GM23248 (cell line): ENCODE data around the gene GPR160. TPM values are rescaled to one million over a fixed set of nuclear protein-coding genes. Genes with fewer than 3 reads are reported as not detected.

Experiments used
- DNase-seq: peaks from one replicate; pipeline ENCODE4 v3.0.0-alpha.2; 2015
- H2AFZ ChIP-seq: fragments of 200-600 bp; sonication (generic); 2 replicates; pipeline ENCODE4 v1.6.1; 2016; ENCODE audit warnings: antibody characterized with exemption
- H3F3A ChIP-seq: fragments of 200-600 bp; sonication (generic); 2 replicates; pipeline ENCODE4 v1.6.1; 2016; ENCODE audit warnings: mild to moderate bottlenecking, antibody characterized with exemption, mixed run types; ENCODE audit not compliant: insufficient read depth
- H3K27ac ChIP-seq: fragments of 200-600 bp; sonication (generic); 2 replicates; pipeline ENCODE4 v1.5.1; 2016; ENCODE audit warnings: mild to moderate bottlenecking
- H3K27me3 ChIP-seq: fragments of 200-600 bp; sonication (generic); replicated peaks from 2 replicates; pipeline ENCODE4 v1.6.1; 2016; ENCODE audit warnings: mild to moderate bottlenecking; ENCODE audit not compliant: insufficient read depth
- H3K36me3 ChIP-seq: fragments of 200-600 bp; sonication (generic); 2 replicates; pipeline ENCODE4 v1.6.1; 2016; ENCODE audit warnings: low read depth, mild to moderate bottlenecking
- H3K4me1 ChIP-seq: fragments of 200-600 bp; sonication (generic); 2 replicates; pipeline ENCODE4 v1.6.1; 2016; ENCODE audit warnings: mild to moderate bottlenecking; ENCODE audit not compliant: insufficient read depth
- H3K4me2 ChIP-seq: fragments of 200-600 bp; sonication (generic); one replicate; pipeline ENCODE4 v1.6.1; 2016; ENCODE audit warnings: mild to moderate bottlenecking; ENCODE audit not compliant: unreplicated experiment
- H3K4me3 ChIP-seq: fragments of 200-600 bp; sonication (generic); 2 replicates; pipeline ENCODE4 v1.5.1; 2016; ENCODE audit warnings: mild to moderate bottlenecking
- H3K79me2 ChIP-seq: fragments of 200-600 bp; sonication (generic); 2 replicates; pipeline ENCODE4 v1.6.1; 2016; ENCODE audit warnings: mild to moderate bottlenecking; ENCODE audit not compliant: insufficient read depth
- H3K9ac ChIP-seq: fragments of 200-600 bp; sonication (generic); 2 replicates; pipeline ENCODE4 v1.6.1; 2016; ENCODE audit warnings: mild to moderate bottlenecking
- H3K9me2 ChIP-seq: fragments of 200-600 bp; sonication (generic); 2 replicates; pipeline ENCODE4 v1.6.1; 2016; ENCODE audit warnings: mixed run types, mild to moderate bottlenecking, moderate library complexity; ENCODE audit not compliant: insufficient read depth
- H3K9me3 ChIP-seq: fragments of 200-600 bp; sonication (generic); one replicate; pipeline ENCODE4 v1.6.1; 2017; ENCODE audit warnings: low read depth
- H4K20me1 ChIP-seq: fragments of 200-600 bp; sonication (generic); 2 replicates; pipeline ENCODE4 v1.6.0; 2016; ENCODE audit not compliant: insufficient read depth
- EZH2 ChIP-seq: fragments of 200-600 bp; sonication (generic); IDR thresholded peaks from 2 replicates; pipeline ENCODE4 v1.6.1; 2018; ENCODE audit warnings: antibody characterized with exemption, mild to moderate bottlenecking; ENCODE audit not compliant: insufficient read depth, poor library complexity, severe bottlenecking
- EZH2phosphoT487 ChIP-seq: fragments of 200-600 bp; sonication (generic); IDR thresholded peaks from 2 replicates; pipeline ENCODE4 v1.6.1; 2018; ENCODE audit warnings: antibody characterized with exemption, moderate library complexity, mild to moderate bottlenecking, low read depth; ENCODE audit not compliant: insufficient read depth
- WGBS, 2 experiments: methylation state at CpG; one replicate each; pipeline ENCODE4 v1.1.6; 2015 to 2017; ENCODE audit warnings: low lambda C conversion rate in 2 of 2, low coverage in 1 of 2; ENCODE audit errors: missing lambda C conversion rate in 2 of 2; 5-methylcytosine and 5-hydroxymethylcytosine counted together
- in situ Hi-C: fragments of 300-500 bp; cut with MboI; formaldehyde crosslinking; loops from 2 replicates; pipeline ENCODE4 v1.15.0; 2020
- polyA plus RNA-seq: library from polyadenylated mRNA; unstranded; fragments of >200 nt; fragmentation: Nextera tagmentation; extraction: Ambion mirVana; gene quantifications from 2 replicates; pipeline ENCODE4 v1.2.1, GENCODE V29; 2016
- total RNA-seq: library from RNA; depleted of rRNA; stranded (reverse); fragments of >200 nt; shearing (Covaris generic); gene quantifications from 2 replicates; pipeline ENCODE4 v1.2.3, GENCODE V29; 2014

GPR160 gene
- total and polyA plus RNA-seq, 2 experiments from 2014 or later = 0.73 to 0.76 TPM

DNA sequence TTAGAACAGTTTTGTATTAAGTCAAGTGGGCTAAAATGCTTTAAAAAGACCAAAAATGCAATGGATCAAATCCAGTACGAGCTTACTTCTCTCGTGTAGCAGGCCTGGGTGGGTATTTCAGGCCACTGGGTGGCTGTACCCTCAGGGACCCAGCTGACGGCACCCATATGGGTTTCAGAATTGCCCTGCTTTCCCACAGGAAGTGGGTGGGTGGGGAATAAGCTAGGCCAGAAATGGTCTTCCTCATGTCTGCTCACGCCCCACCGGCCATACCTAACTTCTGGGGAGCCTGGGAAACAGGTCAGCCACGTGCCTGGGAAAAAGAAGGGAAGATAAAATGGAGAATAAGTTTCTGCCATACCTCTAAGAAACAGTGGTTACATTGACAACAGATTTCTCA lies 20.3 kb downstream of the GPR160 start:
- H3K9ac ChIP-seq = no peak overlapping the region
- no peak for TF ChIP-seq EZH2
- no peaks in the 10 kb centered on the region for H3K27me3 ChIP-seq
- in situ Hi-C loops = no loop called here
- no peak overlapping the region for H3K4me2 ChIP-seq
- H3F3A ChIP-seq = no peaks in the 10 kb centered on the region
- H3K79me2 ChIP-seq = no peaks in the 10 kb centered on the region
- H3K9me3 ChIP-seq = no peaks in the 10 kb centered on the region
- no peaks in the 10 kb centered on the region for H3K9me2 ChIP-seq
- H3K27ac ChIP-seq = no peak overlapping the region
- no peaks in the 10 kb centered on the region for H4K20me1 ChIP-seq
- H2AFZ ChIP-seq = no peak overlapping the region
- no peaks in the 10 kb centered on the region for H3K36me3 ChIP-seq
- no peaks in the 10 kb centered on the region for H3K4me1 ChIP-seq
- no peak for DNase-seq
- 82 to 85% methylated on average over 6 of the region's 6 CpGs for WGBS, 2 experiments
- no peak overlapping the region for H3K4me3 ChIP-seq

GRCh38 chr3:170059447-170059846 lies 21.7 kb downstream of the GPR160 start:
- no peaks in the 10 kb centered on the region for H3K9me2 ChIP-seq
- H3K36me3 ChIP-seq = no peaks in the 10 kb centered on the region
- H3F3A ChIP-seq = no peaks in the 10 kb centered on the region
- H4K20me1 ChIP-seq = no peaks in the 10 kb centered on the region
- H2AFZ ChIP-seq = no peak overlapping the region
- no peak overlapping the region for H3K4me3 ChIP-seq
- H3K9ac ChIP-seq = no peak overlapping the region
- H3K4me1 ChIP-seq = no peaks in the 10 kb centered on the region
- no peaks in the 10 kb centered on the region for H3K9me3 ChIP-seq
- no peaks in the 10 kb centered on the region for H3K79me2 ChIP-seq
- no peak for DNase-seq
- H3K4me2 ChIP-seq = no peak overlapping the region
- no peak overlapping the region for H3K27ac ChIP-seq
- in situ Hi-C loops = no loop called here
- WGBS, 2 experiments = 45 to 55% methylated on average over 1 of the region's 1 CpG
- no peak for TF ChIP-seq EZH2phosphoT487
- H3K27me3 ChIP-seq = no peaks in the 10 kb centered on the region

GRCh38 chr3:170062068-170062467 lies 24.3 kb downstream of the GPR160 start:
- H3K4me1 ChIP-seq = no peaks in the 10 kb centered on the region
- H3K27ac ChIP-seq = no peak overlapping the region
- no peaks in the 10 kb centered on the region for H3K27me3 ChIP-seq
- 94 to 99% methylated on average over 16 to 20 of the region's 20 CpGs for WGBS, 2 experiments
- H4K20me1 ChIP-seq = no peaks in the 10 kb centered on the region
- no peak overlapping the region for H3K4me3 ChIP-seq
- no peaks in the 10 kb centered on the region for H3K36me3 ChIP-seq
- in situ Hi-C loops = no loop called here
- TF ChIP-seq EZH2 (no peak), EZH2phosphoT487 (no peak)
- H3K9me2 ChIP-seq = no peaks in the 10 kb centered on the region
- no peak overlapping the region for H3K9ac ChIP-seq
- no peaks in the 10 kb centered on the region for H3K9me3 ChIP-seq
- no peak overlapping the region for H3K4me2 ChIP-seq
- H3F3A ChIP-seq = no peaks in the 10 kb centered on the region
- no peaks in the 10 kb centered on the region for H3K79me2 ChIP-seq
- no peak overlapping the region for H2AFZ ChIP-seq
- DNase-seq = no peak

- no peaks in the 10 kb centered on the region for H4K20me1 ChIP-seq
- no peak overlapping the region for H3K9ac ChIP-seq
- TF ChIP-seq EZH2phosphoT487 (no peak), EZH2 (no peak)
- in situ Hi-C loops = no loop called here
- no peaks in the 10 kb centered on the region for H3K27me3 ChIP-seq
- no peaks in the 10 kb centered on the region for H3F3A ChIP-seq
- no peak overlapping the region for H2AFZ ChIP-seq
- H3K9me2 ChIP-seq = no peaks in the 10 kb centered on the region
- H3K9me3 ChIP-seq = no peaks in the 10 kb centered on the region
- H3K27ac ChIP-seq = no peak overlapping the region
- no peak overlapping the region for H3K4me3 ChIP-seq
- no peaks in the 10 kb centered on the region for H3K4me1 ChIP-seq
- H3K36me3 ChIP-seq = no peaks in the 10 kb centered on the region
- no peak overlapping the region for H3K4me2 ChIP-seq
- H3K79me2 ChIP-seq = no peaks in the 10 kb centered on the region
- no peak for DNase-seq
- WGBS, 2 experiments = 96 to 98% methylated on average over 15 to 16 of the region's 16 CpGs
Measured at GRCh38 chr3:170062769-170063168, 25.0 kb downstream of the GPR160 start.

DNA sequence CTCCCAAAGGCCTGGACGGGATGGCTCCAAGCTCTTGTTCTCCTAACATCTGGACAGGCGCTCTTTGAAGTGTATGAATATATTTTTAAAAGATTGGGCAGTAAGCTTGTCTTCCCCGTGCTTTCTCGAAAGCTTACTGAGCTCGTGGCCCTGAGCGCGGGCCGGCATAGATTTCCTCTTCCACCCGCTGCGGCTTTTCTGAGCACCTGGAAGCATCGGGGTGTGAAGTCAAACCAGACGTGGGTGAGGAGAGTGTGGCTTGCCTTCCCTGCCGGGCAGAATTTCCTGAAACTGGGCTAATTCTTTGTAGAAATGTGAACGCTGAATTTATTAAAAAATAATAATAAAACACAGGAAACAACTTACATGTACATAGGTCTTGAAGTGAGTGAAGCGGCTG lies 25.9 kb downstream of the GPR160 start:
- in situ Hi-C loops = no loop called here
- Histone ChIP-seq H3F3A (no peaks in the 10 kb centered on the region), H3K79me2 (no peaks in the 10 kb centered on the region), H3K27me3 (no peaks in the 10 kb centered on the region), H3K9me3 (no peaks in the 10 kb centered on the region), H3K9ac (no peak overlapping the region), H2AFZ (no peak overlapping the region), H3K4me3 (no peak overlapping the region), H3K36me3 (no peaks in the 10 kb centered on the region), H3K9me2 (no peaks in the 10 kb centered on the region), H4K20me1 (no peaks in the 10 kb centered on the region), H3K27ac (no peak overlapping the region), H3K4me1 (no peaks in the 10 kb centered on the region), H3K4me2 (no peak overlapping the region)
- no peak for DNase-seq
- WGBS, 2 experiments = 72 to 78% methylated on average over 15 of the region's 15 CpGs
- no peak for TF ChIP-seq EZH2
- TF ChIP-seq EZH2phosphoT487 = no peak
